Left forelimb (tissue), 1 donor: ENCODE measurements around the gene CDH13.

ENCODE experiments used
- DNase-seq: peaks from one replicate; pipeline ENCODE4 v3.0.0-alpha.2; 2018; ENCODE audit warnings: low spot score

The CDH13 gene

GRCh38 chr16:82995924-82996441 is 369.2 kb downstream of the CDH13 start:
- no peak for DNase-seq

- no peak for DNase-seq
Observed at GRCh38 chr16:82996814-82997213, 370.0 kb downstream of the CDH13 start.

- no peak for DNase-seq
Observed at GRCh38 chr16:82999711-83000110, 372.9 kb downstream of the CDH13 start.

- DNase-seq = no peak
Observed at GRCh38 chr16:83002351-83003334, 375.9 kb downstream of the CDH13 start.

- no peak for DNase-seq
Observed at GRCh38 chr16:83004868-83005652, 378.3 kb downstream of the CDH13 start.

- DNase-seq = no peak
Observed at GRCh38 chr16:83005653-83006160, 378.9 kb downstream of the CDH13 start.

GRCh38 chr16:83010776-83011720 is 384.3 kb downstream of the CDH13 start:
- no peak for DNase-seq

- DNase-seq = no peak
Observed at GRCh38 chr16:83011939-83012338, 385.2 kb downstream of the CDH13 start.

- no peak for DNase-seq
Observed at GRCh38 chr16:83013071-83013470, 386.3 kb downstream of the CDH13 start.

GRCh38 chr16:83019963-83020362 is 393.2 kb downstream of the CDH13 start:
- no peak for DNase-seq

GRCh38 chr16:83021045-83021444 is 394.3 kb downstream of the CDH13 start:
- DNase-seq = no peak

- no peak for DNase-seq
Observed at GRCh38 chr16:83021746-83022145, 395.0 kb downstream of the CDH13 start.

GRCh38 chr16:83023011-83023410 is 396.2 kb downstream of the CDH13 start:
- DNase-seq = no peak

- no peak for DNase-seq
Observed at GRCh38 chr16:83023640-83024039, 396.9 kb downstream of the CDH13 start.

GRCh38 chr16:83027973-83028372 is 401.2 kb downstream of the CDH13 start:
- no peak for DNase-seq

GRCh38 chr16:83029467-83029866 is 402.7 kb downstream of the CDH13 start:
- DNase-seq = no peak

- no peak for DNase-seq
Observed at GRCh38 chr16:83031524-83031923, 404.8 kb downstream of the CDH13 start.

- no peak for DNase-seq
Observed at GRCh38 chr16:83037102-83037501, 410.3 kb downstream of the CDH13 start.

- no peak for DNase-seq
Observed at GRCh38 chr16:83037884-83038283, 411.1 kb downstream of the CDH13 start.

GRCh38 chr16:83040174-83040573 is 413.4 kb downstream of the CDH13 start:
- DNase-seq = no peak

- no peak for DNase-seq
Observed at GRCh38 chr16:83044589-83044988, 417.8 kb downstream of the CDH13 start.
